A549 (cell line): Measurements from ENCODE around the gene KRI1. TPM values are rescaled to one million over a fixed set of nuclear protein-coding genes. Genes with fewer than 3 reads are reported as not detected.

Source experiments
- ATAC-seq, 2 experiments: fragments of 200-7000 bp in 1 of 2; fragments of >200 bp in 1 of 2; cut with Nextera tagmentation in 1 of 2; cut with Tn5 transposase in 1 of 2; 3 replicates each; pipeline versions ENCODE4 v1.8.0 to v1.9.1; 2018 to 2020; ENCODE audit warnings: mild to moderate bottlenecking in 1 of 2, moderate library complexity in 1 of 2
- CTCF ChIA-PET: fragments of 300-600 bp; sonication (Branson Sonifier 250); formaldehyde crosslinking; extraction: SDS; loops from one replicate; lab custom pipeline; 2021; ENCODE audit warnings: antibody characterized with exemption, inconsistent platforms; lab: Yijun Ruan, JAX
- POLR2A ChIA-PET: fragments of 350-600 bp; formaldehyde crosslinking; extraction: SDS; loops from one replicate; lab custom pipeline; 2021; ENCODE audit warnings: antibody characterized with exemption, inconsistent platforms; lab: Yijun Ruan, JAX
- DNase-seq, 2 experiments: peaks; one replicate each; pipeline versions ENCODE4 v3.0.0 to v3.0.0-alpha.2; 2011 to 2016; ENCODE audit warnings: low read depth in 1 of 2, low spot score in 1 of 2
- FAIRE-seq: peaks from 2 replicates; lab custom pipeline; 2011; peaks lifted over from hg19 to GRCh38; lab: Jason Lieb, UNC
- H3K27ac ChIP-seq, 2 experiments: fragments of >200 bp; sonication (Bioruptor Twin); formaldehyde crosslinking; 3 replicates each; pipeline ENCODE4 v1.5.1; 2016 to 2017
- H3K4me1 ChIP-seq: fragments of >200 bp; sonication (Bioruptor Twin); formaldehyde crosslinking; 3 replicates; pipeline ENCODE4 v1.6.1; 2016
- H3K4me2 ChIP-seq: fragments of >200 bp; sonication (Bioruptor Twin); formaldehyde crosslinking; 3 replicates; pipeline ENCODE4 v1.6.1; 2016
- H3K4me3 ChIP-seq: fragments of >200 bp; sonication (Bioruptor Twin); formaldehyde crosslinking; 3 replicates; pipeline ENCODE4 v1.5.1; 2016
- H3K9me3 ChIP-seq: fragments of >200 bp; sonication (Bioruptor Twin); formaldehyde crosslinking; 3 replicates; pipeline ENCODE4 v1.6.1; 2016
- CBX2 ChIP-seq: fragments of 200-600 bp; sonication (generic); IDR thresholded peaks from 2 replicates; pipeline ENCODE4 v1.6.1; 2016; ENCODE audit warnings: low read depth, mild to moderate bottlenecking, borderline replicate concordance
- CHD2 ChIP-seq: fragments of 150-350 bp; IDR thresholded peaks from 2 replicates; pipeline ENCODE4 v1.6.1; 2014; ENCODE audit warnings: low read length; ENCODE audit not compliant: partially characterized antibody
- EHF ChIP-seq: fragments of 250-450 bp; sonication (Bioruptor Pico); IDR thresholded peaks from 2 replicates; pipeline ENCODE4 v1.5.0; 2020; ENCODE audit warnings: mild to moderate bottlenecking
- FOXS1 ChIP-seq: fragments of 250-450 bp; sonication (Bioruptor Pico); IDR thresholded peaks from 2 replicates; pipeline ENCODE4 v1.5.0; 2020; ENCODE audit warnings: mild to moderate bottlenecking, moderate library complexity
- GATA3 ChIP-seq: IDR thresholded peaks from 2 replicates; pipeline ENCODE4 v1.6.1; 2012; ENCODE audit warnings: borderline replicate concordance
- HOXA7 ChIP-seq: fragments of 250-450 bp; sonication (Bioruptor Pico); IDR thresholded peaks from 2 replicates; pipeline ENCODE4 v1.5.0; 2020; ENCODE audit warnings: mild to moderate bottlenecking, moderate library complexity
- MAFK ChIP-seq: fragments of 450-650 bp; IDR thresholded peaks from 2 replicates; pipeline ENCODE4 v1.6.1; 2014; ENCODE audit not compliant: partially characterized antibody
- NR3C1 ChIP-seq: fragments of >200 bp; sonication (Bioruptor Twin); formaldehyde crosslinking; IDR thresholded peaks from 3 replicates; pipeline ENCODE4 v1.6.1; 2017
- SREBF2 ChIP-seq: fragments of 450-650 bp; IDR thresholded peaks from 2 replicates; pipeline ENCODE4 v1.6.1; 2014; ENCODE audit warnings: mild to moderate bottlenecking, moderate library complexity
- TFCP2L1 ChIP-seq: fragments of 250-450 bp; sonication (Bioruptor Pico); IDR thresholded peaks from 2 replicates; pipeline ENCODE4 v1.5.0; 2021; ENCODE audit warnings: mild to moderate bottlenecking
- ZC3H11A ChIP-seq: fragments of 450-650 bp; IDR thresholded peaks from 2 replicates; pipeline ENCODE4 v1.6.1; 2014; ENCODE audit warnings: antibody characterized with exemption, mild to moderate bottlenecking
- ZSCAN20 ChIP-seq: fragments of 250-450 bp; sonication (Bioruptor Pico); IDR thresholded peaks from 2 replicates; pipeline ENCODE4 v1.8.0; 2022; ENCODE audit warnings: mild to moderate bottlenecking, moderate library complexity
- WGBS: methylation state at CpG from one replicate; pipeline ENCODE4 v1.1.6; 2017; ENCODE audit errors: missing lambda C conversion rate; 5-methylcytosine and 5-hydroxymethylcytosine counted together
- polyA plus RNA-seq, 4 experiments: library from polyadenylated mRNA; depleted of rRNA in 3 of 4; stranded (reverse); fragments of >200 nt; fragmentation: RNase III in 1 of 4; extraction: RNeasy Plus Mini Kit Qiagen cat#74134 plus additional on column Dnase treatment in 1 of 4; gene quantifications; 2 replicates in 3 of 4; 3 replicates in 1 of 4; pipeline ENCODE4 v1.2.3, GENCODE V29; 2011 to 2017
- TF ChIP-seq, protein P1 (sequence below): fragments of 450-650 bp; IDR thresholded peaks from 2 replicates; pipeline ENCODE4 v1.6.1; 2014; ENCODE audit warnings: antibody characterized with exemption
- TF ChIP-seq, protein P2 (sequence below): fragments of >200 bp; sonication (Bioruptor Twin); formaldehyde crosslinking; IDR thresholded peaks from 3 replicates; pipeline ENCODE4 v1.5.1; 2016
- TF ChIP-seq, protein P3 (sequence below): fragments of 250-450 bp; sonication (Bioruptor Pico); IDR thresholded peaks from 2 replicates; pipeline ENCODE4 v1.5.0; 2020; ENCODE audit warnings: low read depth, mild to moderate bottlenecking, moderate library complexity
- TF ChIP-seq, protein P4 (sequence below): fragments of 250-450 bp; sonication (Bioruptor Pico); IDR thresholded peaks from 2 replicates; pipeline ENCODE4 v1.5.0; 2021; ENCODE audit warnings: mild to moderate bottlenecking, moderate library complexity, borderline replicate concordance

Gene KRI1
- polyA plus RNA-seq, 2 of the 4 experiments (the other 2 are of a cell fraction), result 21.6 to 25.6 TPM

DNA sequence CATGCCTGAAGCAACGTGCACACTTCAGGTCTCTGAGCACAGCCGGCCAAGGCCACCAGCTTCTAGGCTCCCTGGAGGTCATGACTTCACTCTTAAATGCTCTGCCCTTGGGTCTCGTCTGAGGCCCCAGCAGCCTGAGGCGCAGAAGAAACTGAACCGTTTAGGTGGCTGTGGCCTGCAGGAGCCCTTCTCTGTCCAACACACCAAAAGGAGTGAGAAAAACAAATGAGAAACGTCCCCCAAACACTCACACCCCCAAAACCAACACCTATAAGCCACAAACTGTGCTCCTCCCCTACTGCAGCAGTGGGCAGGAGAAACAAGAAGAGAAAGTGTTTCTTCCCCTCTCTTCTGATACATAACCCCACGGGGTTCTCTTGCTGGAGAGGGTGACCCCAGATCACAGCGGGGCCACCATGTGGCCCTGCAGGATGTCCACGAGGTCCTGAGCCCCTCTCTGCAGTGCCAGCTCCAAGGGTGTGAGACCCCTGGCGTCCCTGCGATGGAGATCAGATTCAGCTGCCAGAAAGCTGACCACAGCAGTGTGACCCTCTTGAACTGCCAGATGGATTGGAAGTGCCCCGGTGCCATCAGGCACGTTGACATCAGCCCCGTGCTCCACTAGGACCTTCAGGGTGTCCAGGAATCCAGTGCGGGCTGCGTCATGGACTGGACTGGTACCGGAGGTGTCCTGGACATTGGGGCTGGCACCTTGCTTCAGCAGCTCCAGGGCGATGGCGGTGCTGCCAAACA lies 1.0 kb upstream of the KRI1 start (continued):
- TF ChIP-seq CBX2 (no peak), GATA3 (no peak), TFCP2L1 (CRISPR knock-in tag) (no peak), FOXS1 (CRISPR knock-in tag) (no peak), EHF (CRISPR knock-in tag) (no peak), ZC3H11A (no peak)
- TF ChIP-seq, all 56 proteins: peak for 0

DNA sequence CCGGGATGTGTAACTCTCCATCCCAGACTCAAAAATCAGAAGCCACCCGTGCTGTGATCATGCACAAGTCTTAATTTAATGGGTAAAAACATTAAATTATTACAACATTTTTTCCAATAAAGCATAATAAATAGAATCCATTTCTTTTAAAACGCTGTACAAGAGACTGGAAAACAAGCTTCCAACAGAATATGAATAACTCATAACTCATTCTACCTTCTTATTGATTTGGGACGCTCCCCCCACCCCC lies 523 bp upstream of the KRI1 start:
- POLR2A ChIA-PET, result no interaction called here
- CTCF ChIA-PET, result interaction anchor here (0.5 to 3.0 kb wide), 5 partner anchors 14 to 60 kb away, joined by 4 to 12 read pairs (median 5); no protein-coding TSS in a partner anchor

DNA sequence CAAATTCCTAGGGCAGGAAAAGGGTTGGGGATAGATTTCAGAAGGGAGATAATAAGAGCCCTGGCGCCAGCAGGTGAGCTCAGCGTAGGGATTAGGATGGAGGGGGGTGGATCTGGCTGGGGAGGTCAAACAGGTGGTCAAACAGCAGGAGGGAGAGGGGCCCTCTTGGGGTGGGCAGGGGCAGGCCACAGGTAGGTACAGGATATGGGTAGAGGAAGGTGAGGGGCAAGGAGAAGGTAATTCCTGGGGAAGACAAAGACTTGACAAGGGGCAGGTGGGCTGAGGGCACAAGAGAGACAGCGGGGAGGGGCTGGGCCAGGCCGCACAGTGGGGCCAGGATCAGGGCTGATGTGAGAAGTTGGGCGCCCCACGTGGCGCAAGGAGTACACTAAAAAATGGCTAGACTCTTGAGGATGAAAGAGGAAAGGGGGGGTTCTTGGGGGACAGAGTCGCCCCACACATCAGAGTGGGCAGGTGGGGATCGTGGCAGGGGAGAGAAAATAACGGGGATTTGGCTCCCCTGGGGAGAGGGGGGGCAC lies 713 bp downstream of the KRI1 start:
- DNase-seq (peak; percentile 44 to 67), ATAC-seq (peak; percentile 32 to 38; a peak in 3 of 6 replicates), FAIRE-seq (no peak)
- Histone ChIP-seq H3K27ac (peak overlapping the region; percentile 81 to 96), H3K4me2 (peak overlapping the region; percentile 86), H3K4me3 (peak overlapping the region; percentile 75), H3K9me3 (no peaks in the 10 kb centered on the region), H3K4me1 (peaks cover 25% of the 10 kb centered on the region)
- WGBS, result 33% methylated on average over 8 of the region's 10 CpGs
- ChIA-PET POLR2A (no interaction called here), CTCF (interaction anchor here (0.6 to 3.0 kb wide), 2 partner anchors 57 to 59 kb away, joined by 3 to 11 read pairs; no protein-coding TSS in a partner anchor)
- TF ChIP-seq NR3C1, result no peak
- TF ChIP-seq, protein P1, sequence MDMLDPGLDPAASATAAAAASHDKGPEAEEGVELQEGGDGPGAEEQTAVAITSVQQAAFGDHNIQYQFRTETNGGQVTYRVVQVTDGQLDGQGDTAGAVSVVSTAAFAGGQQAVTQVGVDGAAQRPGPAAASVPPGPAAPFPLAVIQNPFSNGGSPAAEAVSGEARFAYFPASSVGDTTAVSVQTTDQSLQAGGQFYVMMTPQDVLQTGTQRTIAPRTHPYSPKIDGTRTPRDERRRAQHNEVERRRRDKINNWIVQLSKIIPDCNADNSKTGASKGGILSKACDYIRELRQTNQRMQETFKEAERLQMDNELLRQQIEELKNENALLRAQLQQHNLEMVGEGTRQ, result peak; percentile 2; the same call in 1 of the 2 replicates
- TF ChIP-seq ZSCAN20 (CRISPR knock-in tag), result no peak

More for the DNA sequence above, 523 bp upstream of the KRI1 start:
- FAIRE-seq (no peak), ATAC-seq (no peak), DNase-seq (no peak)
- Histone ChIP-seq H3K4me2 (peak overlapping the region; percentile 90), H3K27ac (peak overlapping the region; percentile 54 to 96), H3K9me3 (no peaks in the 10 kb centered on the region), H3K4me3 (peak overlapping the region; percentile 75), H3K4me1 (peaks cover 25% of the 10 kb centered on the region)
- WGBS, result 8% methylated on average over 4 of the region's 4 CpGs
- TF ChIP-seq HOXA7 (no peak), CHD2 (no peak), MAFK (no peak), CBX2 (no peak), SREBF2 (no peak)
- TF ChIP-seq, protein P2, sequence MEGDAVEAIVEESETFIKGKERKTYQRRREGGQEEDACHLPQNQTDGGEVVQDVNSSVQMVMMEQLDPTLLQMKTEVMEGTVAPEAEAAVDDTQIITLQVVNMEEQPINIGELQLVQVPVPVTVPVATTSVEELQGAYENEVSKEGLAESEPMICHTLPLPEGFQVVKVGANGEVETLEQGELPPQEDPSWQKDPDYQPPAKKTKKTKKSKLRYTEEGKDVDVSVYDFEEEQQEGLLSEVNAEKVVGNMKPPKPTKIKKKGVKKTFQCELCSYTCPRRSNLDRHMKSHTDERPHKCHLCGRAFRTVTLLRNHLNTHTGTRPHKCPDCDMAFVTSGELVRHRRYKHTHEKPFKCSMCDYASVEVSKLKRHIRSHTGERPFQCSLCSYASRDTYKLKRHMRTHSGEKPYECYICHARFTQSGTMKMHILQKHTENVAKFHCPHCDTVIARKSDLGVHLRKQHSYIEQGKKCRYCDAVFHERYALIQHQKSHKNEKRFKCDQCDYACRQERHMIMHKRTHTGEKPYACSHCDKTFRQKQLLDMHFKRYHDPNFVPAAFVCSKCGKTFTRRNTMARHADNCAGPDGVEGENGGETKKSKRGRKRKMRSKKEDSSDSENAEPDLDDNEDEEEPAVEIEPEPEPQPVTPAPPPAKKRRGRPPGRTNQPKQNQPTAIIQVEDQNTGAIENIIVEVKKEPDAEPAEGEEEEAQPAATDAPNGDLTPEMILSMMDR, result no peak
- TF ChIP-seq, protein P3, sequence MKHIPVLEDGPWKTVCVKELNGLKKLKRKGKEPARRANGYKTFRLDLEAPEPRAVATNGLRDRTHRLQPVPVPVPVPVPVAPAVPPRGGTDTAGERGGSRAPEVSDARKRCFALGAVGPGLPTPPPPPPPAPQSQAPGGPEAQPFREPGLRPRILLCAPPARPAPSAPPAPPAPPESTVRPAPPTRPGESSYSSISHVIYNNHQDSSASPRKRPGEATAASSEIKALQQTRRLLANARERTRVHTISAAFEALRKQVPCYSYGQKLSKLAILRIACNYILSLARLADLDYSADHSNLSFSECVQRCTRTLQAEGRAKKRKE, result no peak
- TF ChIP-seq, protein P4, sequence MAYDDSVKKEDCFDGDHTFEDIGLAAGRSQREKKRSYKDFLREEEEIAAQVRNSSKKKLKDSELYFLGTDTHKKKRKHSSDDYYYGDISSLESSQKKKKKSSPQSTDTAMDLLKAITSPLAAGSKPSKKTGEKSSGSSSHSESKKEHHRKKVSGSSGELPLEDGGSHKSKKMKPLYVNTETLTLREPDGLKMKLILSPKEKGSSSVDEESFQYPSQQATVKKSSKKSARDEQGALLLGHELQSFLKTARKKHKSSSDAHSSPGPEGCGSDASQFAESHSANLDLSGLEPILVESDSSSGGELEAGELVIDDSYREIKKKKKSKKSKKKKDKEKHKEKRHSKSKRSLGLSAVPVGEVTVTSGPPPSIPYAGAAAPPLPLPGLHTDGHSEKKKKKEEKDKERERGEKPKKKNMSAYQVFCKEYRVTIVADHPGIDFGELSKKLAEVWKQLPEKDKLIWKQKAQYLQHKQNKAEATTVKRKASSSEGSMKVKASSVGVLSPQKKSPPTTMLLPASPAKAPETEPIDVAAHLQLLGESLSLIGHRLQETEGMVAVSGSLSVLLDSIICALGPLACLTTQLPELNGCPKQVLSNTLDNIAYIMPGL (CRISPR knock-in tag), result no peak
- TF ChIP-seq, protein P1, result no peak
